NT2/D1 (cell line): ENCODE results near the gene LRP5.

Experiments
- DNase-seq: peaks from one replicate; pipeline ENCODE4 v3.0.0-alpha.2; 2011; ENCODE audit warnings: low read depth, low spot score
- H3K27me3 ChIP-seq: 2 replicates; pipeline ENCODE4 v1.6.0; 2011; ENCODE audit warnings: mild to moderate bottlenecking; ENCODE audit not compliant: insufficient read length, insufficient read depth
- H3K36me3 ChIP-seq: 2 replicates; pipeline ENCODE4 v1.6.1; 2011; ENCODE audit warnings: mild to moderate bottlenecking, low read length, mixed read lengths; ENCODE audit not compliant: insufficient read depth, insufficient read length
- H3K4me1 ChIP-seq: 2 replicates; pipeline ENCODE4 v1.5.1; 2011; ENCODE audit not compliant: insufficient read depth, insufficient read length
- H3K4me3 ChIP-seq: 2 replicates; pipeline ENCODE4 v1.5.1; 2011; ENCODE audit warnings: low read depth; ENCODE audit not compliant: insufficient read length
- H3K9ac ChIP-seq: 2 replicates; pipeline ENCODE4 v1.6.0; 2011; ENCODE audit warnings: low read depth; ENCODE audit not compliant: insufficient read length
- H3K9me3 ChIP-seq: 2 replicates; pipeline ENCODE4 v1.5.1; 2011; ENCODE audit warnings: mild to moderate bottlenecking, low read length; ENCODE audit not compliant: insufficient read depth
- SUZ12 ChIP-seq: IDR thresholded peaks from 2 replicates; pipeline ENCODE4 v1.6.1; 2011; ENCODE audit not compliant: insufficient read length, insufficient read depth; ENCODE audit errors: extremely low read depth
- YY1 ChIP-seq: IDR thresholded peaks from 2 replicates; pipeline ENCODE4 v1.6.1; 2011; ENCODE audit not compliant: insufficient read length, insufficient read depth
- ZNF274 ChIP-seq: IDR thresholded peaks from 2 replicates; pipeline ENCODE4 v1.6.1; 2011; ENCODE audit warnings: mild to moderate bottlenecking, low read depth, low read length

LRP5 gene

GRCh38 chr11:68414496-68415221 is 102.3 kb downstream of the LRP5 start:
- no peak for DNase-seq
- no peaks in the 10 kb centered on the region for H3K4me1 ChIP-seq
- no peaks in the 10 kb centered on the region for H3K9me3 ChIP-seq
- TF ChIP-seq ZNF274 = no peak
- no peak for TF ChIP-seq SUZ12
- no peak for TF ChIP-seq YY1
- peaks cover 65% of the 10 kb centered on the region for H3K36me3 ChIP-seq
- H3K9ac ChIP-seq = no peak overlapping the region
- H3K27me3 ChIP-seq = no peaks in the 10 kb centered on the region
- no peak overlapping the region for H3K4me3 ChIP-seq

DNA sequence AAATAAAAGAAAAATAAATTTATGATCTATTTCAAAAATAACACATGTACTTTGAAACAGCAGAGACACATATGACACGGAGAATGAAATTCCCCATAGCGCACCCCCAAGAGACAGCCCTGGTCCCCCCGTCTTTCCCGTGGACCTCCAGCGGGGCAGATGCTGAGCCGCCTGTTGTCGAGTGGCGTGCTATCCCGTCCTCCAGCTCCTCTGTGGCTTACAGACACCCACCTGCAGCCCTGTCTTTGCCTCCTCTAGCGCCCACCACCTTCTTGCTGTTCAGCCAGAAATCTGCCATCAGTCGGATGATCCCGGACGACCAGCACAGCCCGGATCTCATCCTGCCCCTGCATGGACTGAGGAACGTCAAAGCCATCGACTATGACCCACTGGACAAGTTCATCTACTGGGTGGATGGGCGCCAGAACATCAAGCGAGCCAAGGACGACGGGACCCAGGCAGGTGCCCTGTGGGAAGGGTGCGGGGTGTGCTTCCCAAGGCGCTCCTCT is 103.7 kb downstream of the LRP5 start:
- no peak for DNase-seq
- no peaks in the 10 kb centered on the region for H3K27me3 ChIP-seq
- no peaks in the 10 kb centered on the region for H3K4me1 ChIP-seq
- no peaks in the 10 kb centered on the region for H3K9me3 ChIP-seq
- H3K4me3 ChIP-seq = no peak overlapping the region
- H3K9ac ChIP-seq = no peak overlapping the region
- peaks cover 55% of the 10 kb centered on the region for H3K36me3 ChIP-seq
- TF ChIP-seq ZNF274 = no peak
- TF ChIP-seq SUZ12 = no peak
- TF ChIP-seq YY1 = no peak

GRCh38 chr11:68418648-68419047 is 106.3 kb downstream of the LRP5 start:
- no peak for DNase-seq
- H3K4me1 ChIP-seq = no peaks in the 10 kb centered on the region
- H3K27me3 ChIP-seq = no peaks in the 10 kb centered on the region
- H3K9me3 ChIP-seq = no peaks in the 10 kb centered on the region
- H3K9ac ChIP-seq = no peak overlapping the region
- no peak overlapping the region for H3K4me3 ChIP-seq
- peaks cover 43% of the 10 kb centered on the region for H3K36me3 ChIP-seq
- TF ChIP-seq ZNF274 (no peak), YY1 (no peak), SUZ12 (no peak)

- no peaks in the 10 kb centered on the region for H3K9me3 ChIP-seq
- H3K36me3 ChIP-seq = peaks cover 37% of the 10 kb centered on the region
- no peak for DNase-seq
- no peaks in the 10 kb centered on the region for H3K4me1 ChIP-seq
- TF ChIP-seq YY1 (no peak), SUZ12 (no peak), ZNF274 (no peak)
- H3K27me3 ChIP-seq = no peaks in the 10 kb centered on the region
- H3K9ac ChIP-seq = no peak overlapping the region
- no peak overlapping the region for H3K4me3 ChIP-seq
Measured at GRCh38 chr11:68420171-68420570, 107.8 kb downstream of the LRP5 start.

- Histone ChIP-seq H3K4me1 (no peaks in the 10 kb centered on the region), H3K9me3 (no peaks in the 10 kb centered on the region; the same call in 1 of the 2 replicates), H3K9ac (no peak overlapping the region), H3K36me3 (peaks cover 47% of the 10 kb centered on the region), H3K27me3 (no peaks in the 10 kb centered on the region), H3K4me3 (no peak overlapping the region)
- no peak for TF ChIP-seq YY1
- TF ChIP-seq ZNF274 = no peak
- TF ChIP-seq SUZ12 = no peak
- no peak for DNase-seq
Measured at GRCh38 chr11:68423481-68423880, 111.1 kb downstream of the LRP5 start.

DNA sequence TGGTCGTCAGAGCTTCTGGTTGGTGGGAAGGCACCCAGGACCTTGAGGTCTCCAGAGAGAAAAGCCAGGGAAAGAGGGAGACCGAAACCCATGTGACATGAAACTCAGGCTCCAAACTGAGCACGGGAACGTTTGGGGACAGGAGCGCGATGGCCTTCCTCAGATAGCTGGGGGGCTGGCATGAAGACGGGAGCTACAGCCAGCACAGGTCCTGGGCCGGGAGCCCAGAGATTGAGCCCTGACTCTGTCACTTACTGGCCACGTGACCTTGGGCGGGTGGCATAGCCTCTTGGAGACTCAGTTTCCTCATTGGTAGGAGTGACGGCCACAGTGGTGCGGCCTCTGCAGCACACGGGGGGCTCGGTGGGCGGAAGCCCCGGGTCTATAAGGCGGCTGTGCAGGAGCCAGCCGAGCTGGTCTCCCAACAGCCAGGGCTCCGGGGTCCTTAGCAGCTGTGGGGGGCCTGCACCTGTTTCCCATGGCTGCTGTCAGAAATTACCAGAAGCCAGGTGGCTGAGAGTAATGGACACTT is 111.8 kb downstream of the LRP5 start:
- Histone ChIP-seq H3K9ac (no peak overlapping the region), H3K36me3 (peaks cover 50% of the 10 kb centered on the region)

GRCh38 chr11:68424981-68425865 is 112.8 kb downstream of the LRP5 start:
- TF ChIP-seq ZNF274 = no peak
- TF ChIP-seq YY1 = no peak
- no peak for TF ChIP-seq SUZ12
- no peak for DNase-seq

More for the DNA sequence above, 111.8 kb downstream of the LRP5 start:
- no peak for DNase-seq
- no peaks in the 10 kb centered on the region for H3K4me1 ChIP-seq
- TF ChIP-seq ZNF274 (no peak), YY1 (no peak), SUZ12 (no peak)
- H3K4me3 ChIP-seq = no peak overlapping the region
- no peaks in the 10 kb centered on the region for H3K27me3 ChIP-seq
- H3K9me3 ChIP-seq = peaks cover 2% of the 10 kb centered on the region; the same call in 1 of the 2 replicates

More at GRCh38 chr11:68424981-68425865, 112.8 kb downstream of the LRP5 start:
- no peaks in the 10 kb centered on the region for H3K27me3 ChIP-seq
- H3K4me3 ChIP-seq = no peak overlapping the region
- H3K36me3 ChIP-seq = peaks cover 54% of the 10 kb centered on the region
- no peaks in the 10 kb centered on the region for H3K4me1 ChIP-seq
- no peak overlapping the region for H3K9ac ChIP-seq
- peaks cover 11% of the 10 kb centered on the region for H3K9me3 ChIP-seq
